HG02943 (cell line): ENCODE results near the gene MSH4.
"Not testable (repeated sequence)": the region's sequence is repeated elsewhere in the genome, so short reads cannot be mapped to it uniquely, and the experiment has no call there.

Experiments
- ATAC-seq: cut with Tn5 transposase; IDR thresholded peaks from one replicate; pipeline ENCODE4 v1.9.1; 2021; ENCODE audit warnings: mild to moderate bottlenecking, low read depth, moderate library complexity; ENCODE audit not compliant: unreplicated experiment

The MSH4 gene

DNA sequence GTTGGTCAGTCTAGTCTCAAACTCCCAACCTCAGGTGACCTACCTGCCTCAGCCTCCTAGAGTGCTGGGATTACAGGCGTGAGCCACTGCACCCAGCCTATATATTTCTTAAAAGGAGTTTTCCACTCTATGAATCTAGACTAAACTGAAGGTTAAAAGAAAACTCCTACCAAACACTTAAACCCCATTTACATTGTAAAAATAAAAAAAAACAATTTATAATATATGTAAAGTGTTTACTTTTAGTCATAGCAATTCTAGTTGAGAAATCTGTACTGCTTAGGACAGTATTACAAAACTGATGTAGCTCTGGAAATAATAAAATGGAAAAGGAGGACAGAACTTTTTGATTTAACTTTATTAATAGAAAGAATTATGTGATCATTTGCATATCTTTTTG lies 126.0 kb downstream of the MSH4 start:
- no peak for ATAC-seq

GRCh38 chr1:75932304-75932703 lies 135.6 kb downstream of the MSH4 start, which contains the start of gene ASB17:
ASB17 (minus strand) TSS chr1:75932404; CDS start chr1:75932291, 113 bp downstream.
- no peak for ATAC-seq

DNA sequence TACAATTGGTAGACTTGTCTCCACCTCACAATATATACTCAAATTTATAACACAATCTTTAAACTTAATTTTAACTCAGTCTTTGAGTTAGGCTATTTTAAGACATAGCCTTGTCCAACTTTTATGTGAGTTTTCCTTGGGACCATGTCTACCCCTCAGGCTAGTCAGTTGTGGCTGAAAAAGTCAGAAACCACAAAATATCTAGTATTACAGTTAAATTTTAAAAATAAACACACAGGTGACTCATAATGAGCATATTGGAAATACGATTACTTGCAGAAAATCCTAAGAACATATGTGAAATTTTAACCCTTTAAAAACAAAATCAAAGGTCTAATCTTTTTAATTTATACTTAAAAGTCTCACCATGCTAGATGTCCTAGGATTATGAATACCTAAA lies 140.4 kb downstream of the MSH4 start:
- ATAC-seq = no peak

- not testable (repeated sequence) for ATAC-seq
Observed at GRCh38 chr1:75943037-75943436, 146.4 kb downstream of the MSH4 start.

DNA sequence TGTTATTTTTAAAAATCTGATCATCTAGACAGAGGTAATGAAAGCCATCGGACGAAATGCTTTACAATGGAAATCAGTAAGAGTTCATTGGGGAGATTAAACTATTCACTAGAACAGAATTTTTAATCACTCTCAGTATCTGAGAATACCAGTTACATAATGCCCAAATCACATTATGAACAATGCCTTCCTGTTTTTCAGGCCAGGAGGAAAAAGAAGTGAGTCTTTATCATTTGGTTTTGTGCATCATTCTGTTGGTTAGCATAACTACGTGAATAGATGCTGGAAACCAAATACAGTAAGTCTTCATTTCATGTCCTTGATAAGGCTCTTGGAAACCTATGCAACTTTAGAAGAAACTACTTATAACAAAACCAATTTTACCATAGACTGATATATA lies 153.5 kb downstream of the MSH4 start:
- no peak for ATAC-seq

DNA sequence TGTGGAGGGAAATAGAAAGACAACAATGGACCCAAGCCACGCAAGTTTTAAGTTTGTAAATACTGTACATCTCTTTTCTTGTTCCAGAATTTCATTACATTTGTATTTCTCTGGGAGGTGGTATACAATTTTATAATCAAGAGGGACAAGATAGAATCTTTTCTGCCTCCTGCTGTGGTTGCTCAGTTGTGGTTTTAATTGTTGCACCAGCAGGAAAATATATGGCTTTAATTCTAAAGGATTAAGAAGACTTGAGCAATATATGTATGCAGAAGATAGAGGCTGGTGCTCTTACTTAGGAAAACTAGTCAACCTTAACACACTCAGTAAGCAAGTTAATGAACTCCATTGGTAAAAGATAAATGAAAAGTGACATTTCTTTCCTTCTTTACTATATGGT lies 155.3 kb downstream of the MSH4 start:
- ATAC-seq = no peak

GRCh38 chr1:75953461-75953860 lies 156.8 kb downstream of the MSH4 start:
- no peak for ATAC-seq

DNA sequence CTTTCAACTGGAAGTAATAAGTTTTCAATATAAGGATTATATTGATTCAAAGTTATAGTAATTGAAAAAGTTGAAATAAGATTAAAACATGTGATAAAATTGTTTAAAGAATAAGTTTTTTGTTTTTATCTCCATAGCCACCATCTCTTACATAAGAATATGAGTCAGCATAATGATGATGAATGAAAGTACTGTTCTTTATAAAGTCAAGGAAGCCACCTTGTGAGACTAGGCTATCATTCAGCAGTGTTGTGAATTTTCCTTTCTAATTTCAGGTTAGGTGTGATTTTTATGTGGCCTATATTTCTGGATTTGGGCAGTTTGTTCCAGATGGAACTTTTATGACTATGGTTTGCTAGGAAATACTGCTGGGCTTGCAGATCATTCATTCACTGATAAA lies 157.9 kb downstream of the MSH4 start:
- ATAC-seq = no peak
